ENCODE measurements around the gene NEURL4. TPM values are rescaled to one million over a fixed set of nuclear protein-coding genes. Genes with fewer than 3 reads are reported as not detected.

The NEURL4 gene
- total RNA-seq, 4 donors from 2014 or later: 12.0 to 30.4 (median 14.9) TPM

GRCh38 chr17:7279448-7279847, 49.7 kb downstream of the NEURL4 start:
- peaks cover 0 to 42% (median 17%) of the 10 kb centered on the region in 3 donors for H3K4me1 ChIP-seq
- no peak for ATAC-seq
- no peaks in the 10 kb centered on the region for H3K27me3 ChIP-seq
- 74 to 87% methylated on average over 8 of the region's 8 CpGs for WGBS, 2 donors (ENCODE audit: low coverage in 1 of 2)
- H3K9me3 ChIP-seq: no peaks in the 10 kb centered on the region
- TF ChIP-seq EP300 (IDR thresholded peaks at IDR 0.05): no peak
- H3K36me3 ChIP-seq: peaks cover 0 to 12% of the 10 kb centered on the region in 2 donors
- no peak overlapping the region for H3K27ac ChIP-seq
- H3K4me3 ChIP-seq: no peak overlapping the region

- ATAC-seq: no peak
- peaks cover 65% of the 10 kb centered on the region for H3K27me3 ChIP-seq
Observed at GRCh38 chr17:7266784-7267183, 62.4 kb downstream of the NEURL4 start.

More at GRCh38 chr17:7266784-7267183, 62.4 kb downstream of the NEURL4 start:
- WGBS, 2 donors (ENCODE audit: low coverage in 1 of 2): 29 to 71% methylated on average over 1 of the region's 1 CpG
- Histone ChIP-seq H3K27ac (no peak overlapping the region), H3K9me3 (no peaks in the 10 kb centered on the region), H3K4me3 (no peak overlapping the region), H3K36me3 (no peaks in the 10 kb centered on the region), H3K4me1 (peaks cover 0 to 17% (median 11%) of the 10 kb centered on the region in 3 donors)
- TF ChIP-seq POLR2A (IDR thresholded peaks at IDR 0.05) (no peak), CTCF (IDR thresholded peaks at IDR 0.05) (no peak), EP300 (IDR thresholded peaks at IDR 0.05) (no peak), POLR2AphosphoS5 (IDR thresholded peaks at IDR 0.05) (no peak)

Small RNA genes within 50 kb of the gene (small RNA-seq; reads per million reads assigned to genes)
- gene AC026954.2 (0 reads per million in 4 donors), gene RF00019 (0 reads per million in 4 donors)

Other genes with a start within 250 kb of the NEURL4 start
- gene CLEC10A, start 249.1 kb downstream of the NEURL4 start, total RNA-seq: 10 to 100 TPM in 2 of 4 donors, 1 to 10 TPM in 2; 3.8 to 25.6 (median 11.3) TPM
- gene ASGR2, start 214.5 kb downstream of the NEURL4 start, total RNA-seq: 1 to 10 TPM in 1 of 4 donors, under 1 TPM in 1, not detected in 2; 0.79 to 1.3 TPM
- gene ASGR1, start 150.0 kb downstream of the NEURL4 start, total RNA-seq: 1 to 10 TPM in 1 of 4 donors, under 1 TPM in 1, not detected in 2; 0.54 to 1.2 TPM
- 10 to 100 TPM; 14.1 to 21.7 (median 16.5) TPM for gene DLG4, start 109.5 kb downstream of the NEURL4 start, total RNA-seq
- gene ACADVL, start 109.4 kb downstream of the NEURL4 start, total RNA-seq: 100 to 1,000 TPM; 331 to 508 (median 475) TPM
- gene DVL2, start 94.8 kb downstream of the NEURL4 start, total RNA-seq: 10 to 100 TPM; 33.0 to 53.9 (median 45.0) TPM
- gene PHF23, start 89.9 kb downstream of the NEURL4 start, total RNA-seq: 10 to 100 TPM; 29.4 to 38.2 (median 31.0) TPM
- gene GABARAP, start 86.9 kb downstream of the NEURL4 start, total RNA-seq: 100 to 1,000 TPM; 289 to 437 (median 386) TPM
- 10 to 100 TPM; 33.8 to 66.3 (median 52.5) TPM for gene CTDNEP1, start 77.6 kb downstream of the NEURL4 start, total RNA-seq
- 10 to 100 TPM; 29.6 to 36.8 (median 33.8) TPM for gene ELP5, start 77.1 kb downstream of the NEURL4 start, total RNA-seq
- 10 to 100 TPM in 1 of 4 donors, 1 to 10 TPM in 2, not detected in 1; 1.4 to 16.9 (median 4.7) TPM for gene CLDN7, start 66.9 kb downstream of the NEURL4 start, total RNA-seq
- 100 to 1,000 TPM in 3 of 4 donors, 10 to 100 TPM in 1; 71.8 to 200 (median 149) TPM for gene SLC2A4, start 47.6 kb downstream of the NEURL4 start, total RNA-seq
- gene YBX2, start 34.7 kb downstream of the NEURL4 start, total RNA-seq: 1 to 10 TPM; 3.3 to 6.5 (median 5.3) TPM
- gene EIF5A, start 21.7 kb downstream of the NEURL4 start, total RNA-seq: 100 to 1,000 TPM; 145 to 233 (median 183) TPM
- 100 to 1,000 TPM in 1 of 4 donors, 10 to 100 TPM in 3; 66.9 to 104 (median 82.5) TPM for gene GPS2, start 14.0 kb downstream of the NEURL4 start, total RNA-seq
- 1 to 10 TPM; 2.0 to 4.6 (median 3.5) TPM for gene ACAP1, start 7.2 kb upstream of the NEURL4 start, total RNA-seq
- 10 to 100 TPM in 2 of 4 donors, 1 to 10 TPM in 2; 8.8 to 16.9 (median 10.3) TPM for gene KCTD11, start 22.8 kb upstream of the NEURL4 start, total RNA-seq
- not detected for gene TMEM95, start 25.8 kb upstream of the NEURL4 start, total RNA-seq
- 1 to 10 TPM; 2.0 to 4.4 (median 3.5) TPM for gene TNK1, start 51.8 kb upstream of the NEURL4 start, total RNA-seq
- 10 to 100 TPM; 16.8 to 38.1 (median 17.7) TPM for gene PLSCR3, start 65.2 kb upstream of the NEURL4 start, total RNA-seq
- gene TMEM256, start 74.8 kb upstream of the NEURL4 start, total RNA-seq: 10 to 100 TPM; 31.1 to 66.6 (median 57.8) TPM
- 10 to 100 TPM in 3 of 4 donors, 1 to 10 TPM in 1; 9.9 to 28.4 (median 14.4) TPM for gene NLGN2, start 78.5 kb upstream of the NEURL4 start, total RNA-seq
- not detected for gene SPEM1, start 91.0 kb upstream of the NEURL4 start, total RNA-seq
- not detected for gene SPEM2, start 96.3 kb upstream of the NEURL4 start, total RNA-seq
- gene SPEM3, start 99.5 kb upstream of the NEURL4 start, total RNA-seq: under 1 TPM in 1 of 4 donors, not detected in 3; 0.08 TPM
- 1 to 10 TPM; 1.3 to 5.6 (median 2.4) TPM for gene TMEM102, start 106.1 kb upstream of the NEURL4 start, total RNA-seq
- gene FGF11, start 110.2 kb upstream of the NEURL4 start, total RNA-seq: 1 to 10 TPM in 1 of 4 donors, under 1 TPM in 2, not detected in 1; 0.13 to 1.0 (median 0.42) TPM
- 10 to 100 TPM in 1 of 4 donors, 1 to 10 TPM in 3; 4.7 to 12.1 (median 8.1) TPM for gene CHRNB1, start 115.7 kb upstream of the NEURL4 start, total RNA-seq
- 100 to 1,000 TPM in 1 of 4 donors, 10 to 100 TPM in 3; 68.4 to 115 (median 80.2) TPM for gene ZBTB4, start 150.3 kb upstream of the NEURL4 start, total RNA-seq
- not detected for gene SLC35G6, start 152.1 kb upstream of the NEURL4 start, total RNA-seq
- gene POLR2A, start 155.0 kb upstream of the NEURL4 start, total RNA-seq: 10 to 100 TPM; 41.0 to 55.3 (median 47.3) TPM
- gene TNFSF12, start 219.7 kb upstream of the NEURL4 start, total RNA-seq: 100 to 1,000 TPM in 1 of 4 donors, 10 to 100 TPM in 3; 61.1 to 108 (median 84.7) TPM
- gene TNFSF13, start 229.4 kb upstream of the NEURL4 start, total RNA-seq: 10 to 100 TPM; 14.5 to 47.1 (median 27.2) TPM
- 10 to 100 TPM; 68.3 to 94.7 (median 79.6) TPM for gene SENP3, start 232.6 kb upstream of the NEURL4 start, total RNA-seq

Measured in gastroesophageal sphincter (tissue), 4 donors.